Measurements from ENCODE around the gene ELL2. TPM values are rescaled to one million over a fixed set of nuclear protein-coding genes. Genes with fewer than 3 reads are reported as not detected.

Gene ELL2
- polyA plus RNA-seq, 1 of the 3 experiments (the other 2 are of a cell fraction), result 18.4 TPM

- Histone ChIP-seq H3K36me3 (replicated peaks in 1 of 2; ENCODE audit: control insufficient read depth in 1 of 2, insufficient read depth in 2 of 2, low read length in 1 of 2) (peaks cover 6 to 24% of the 10 kb centered on the region in 2 experiments), H3K9me3 (no peaks in the 10 kb centered on the region), H3K79me2 (ENCODE audit: insufficient read depth) (peaks cover 99% of the 10 kb centered on the region), H3F3A (replicated peaks; ENCODE audit: insufficient read depth) (peaks cover 18% of the 10 kb centered on the region), H3K27me3 (ENCODE audit: insufficient read depth) (no peaks in the 10 kb centered on the region), H3K9ac (no peak overlapping the region), H3K9me2 (no peaks in the 10 kb centered on the region), H3K4me2 (peak overlapping the region; percentile 48; the same call in 1 of the 2 replicates), H3K27ac (ENCODE audit: low read depth in 2 of 2, low read length in 1 of 2) (peak overlapping the region in 1 of 2 experiments; percentile 28; a peak in 1 of 4 replicates), H3K4me3 (ENCODE audit: low read depth in 2 of 2, low read length in 1 of 2) (0 out of 4 replicates have a peak overlapping the region, but pooled peaks of 1 of the 2 experiments have one; percentile 17), H4K20me1 (ENCODE audit: insufficient read depth) (peaks cover 92% of the 10 kb centered on the region), H3K4me1 (ENCODE audit: control insufficient read depth in 1 of 2, insufficient read depth in 2 of 2, low read depth in 1 of 2, low read length in 1 of 2) (peaks cover 0 to 7% of the 10 kb centered on the region in 2 experiments; a peak in 2 of 4 replicates), H2AFZ (ENCODE audit: low read depth) (no peak overlapping the region)
- TF ChIP-seq RFX5 (IDR thresholded peaks at IDR 0.05; ENCODE audit: low read length), result no peak
- TF ChIP-seq TEAD4 (IDR thresholded peaks at IDR 0.05; ENCODE audit: borderline replicate concordance, insufficient read depth), result no peak
- TF ChIP-seq, protein P1, sequence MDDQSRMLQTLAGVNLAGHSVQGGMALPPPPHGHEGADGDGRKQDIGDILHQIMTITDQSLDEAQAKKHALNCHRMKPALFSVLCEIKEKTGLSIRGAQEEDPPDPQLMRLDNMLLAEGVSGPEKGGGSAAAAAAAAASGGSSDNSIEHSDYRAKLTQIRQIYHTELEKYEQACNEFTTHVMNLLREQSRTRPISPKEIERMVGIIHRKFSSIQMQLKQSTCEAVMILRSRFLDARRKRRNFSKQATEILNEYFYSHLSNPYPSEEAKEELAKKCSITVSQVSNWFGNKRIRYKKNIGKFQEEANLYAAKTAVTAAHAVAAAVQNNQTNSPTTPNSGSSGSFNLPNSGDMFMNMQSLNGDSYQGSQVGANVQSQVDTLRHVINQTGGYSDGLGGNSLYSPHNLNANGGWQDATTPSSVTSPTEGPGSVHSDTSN (IDR thresholded peaks at IDR 0.05), result no peak
- TF ChIP-seq POLR2AphosphoS5 (IDR thresholded peaks at IDR 0.05; ENCODE audit: low read depth, low read length), result no peak
- TF ChIP-seq, protein P2, sequence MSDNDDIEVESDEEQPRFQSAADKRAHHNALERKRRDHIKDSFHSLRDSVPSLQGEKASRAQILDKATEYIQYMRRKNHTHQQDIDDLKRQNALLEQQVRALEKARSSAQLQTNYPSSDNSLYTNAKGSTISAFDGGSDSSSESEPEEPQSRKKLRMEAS (IDR thresholded peaks at IDR 0.05; ENCODE audit: low read depth), result no peak
- TF ChIP-seq, protein P3, sequence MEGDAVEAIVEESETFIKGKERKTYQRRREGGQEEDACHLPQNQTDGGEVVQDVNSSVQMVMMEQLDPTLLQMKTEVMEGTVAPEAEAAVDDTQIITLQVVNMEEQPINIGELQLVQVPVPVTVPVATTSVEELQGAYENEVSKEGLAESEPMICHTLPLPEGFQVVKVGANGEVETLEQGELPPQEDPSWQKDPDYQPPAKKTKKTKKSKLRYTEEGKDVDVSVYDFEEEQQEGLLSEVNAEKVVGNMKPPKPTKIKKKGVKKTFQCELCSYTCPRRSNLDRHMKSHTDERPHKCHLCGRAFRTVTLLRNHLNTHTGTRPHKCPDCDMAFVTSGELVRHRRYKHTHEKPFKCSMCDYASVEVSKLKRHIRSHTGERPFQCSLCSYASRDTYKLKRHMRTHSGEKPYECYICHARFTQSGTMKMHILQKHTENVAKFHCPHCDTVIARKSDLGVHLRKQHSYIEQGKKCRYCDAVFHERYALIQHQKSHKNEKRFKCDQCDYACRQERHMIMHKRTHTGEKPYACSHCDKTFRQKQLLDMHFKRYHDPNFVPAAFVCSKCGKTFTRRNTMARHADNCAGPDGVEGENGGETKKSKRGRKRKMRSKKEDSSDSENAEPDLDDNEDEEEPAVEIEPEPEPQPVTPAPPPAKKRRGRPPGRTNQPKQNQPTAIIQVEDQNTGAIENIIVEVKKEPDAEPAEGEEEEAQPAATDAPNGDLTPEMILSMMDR (IDR thresholded peaks at IDR 0.05), result no peak
- no peak for TF ChIP-seq EZH2phosphoT487 (IDR thresholded peaks at IDR 0.05; ENCODE audit: borderline replicate concordance, low read depth)
- TF ChIP-seq RCOR1 (IDR thresholded peaks at IDR 0.05; ENCODE audit: low read length), result no peak
- TF ChIP-seq EP300 (IDR thresholded peaks at IDR 0.05; ENCODE audit: borderline replicate concordance in 1 of 2, low read depth in 1 of 2, low read length in 1 of 2), result no peak
- no peak for TF ChIP-seq MEF2A (IDR thresholded peaks at IDR 0.05; ENCODE audit: borderline replicate concordance, low read depth)
- TF ChIP-seq SMC3 (IDR thresholded peaks at IDR 0.05; ENCODE audit: low read depth, low read length), result no peak
- no peak for TF ChIP-seq NFIC (IDR thresholded peaks at IDR 0.05; ENCODE audit: borderline replicate concordance)
- TF ChIP-seq RXRA (IDR thresholded peaks at IDR 0.05; ENCODE audit: borderline replicate concordance, low read depth), result no peak
- TF ChIP-seq REST (IDR thresholded peaks at IDR 0.05; ENCODE audit: low read depth, low read length), result no peak
- TF ChIP-seq RAD21 (IDR thresholded peaks at IDR 0.05; ENCODE audit: low read length), result no peak
- TF ChIP-seq USF1 (IDR thresholded peaks at IDR 0.05; ENCODE audit: borderline replicate concordance, low read depth), result no peak
- TF ChIP-seq, protein P4, sequence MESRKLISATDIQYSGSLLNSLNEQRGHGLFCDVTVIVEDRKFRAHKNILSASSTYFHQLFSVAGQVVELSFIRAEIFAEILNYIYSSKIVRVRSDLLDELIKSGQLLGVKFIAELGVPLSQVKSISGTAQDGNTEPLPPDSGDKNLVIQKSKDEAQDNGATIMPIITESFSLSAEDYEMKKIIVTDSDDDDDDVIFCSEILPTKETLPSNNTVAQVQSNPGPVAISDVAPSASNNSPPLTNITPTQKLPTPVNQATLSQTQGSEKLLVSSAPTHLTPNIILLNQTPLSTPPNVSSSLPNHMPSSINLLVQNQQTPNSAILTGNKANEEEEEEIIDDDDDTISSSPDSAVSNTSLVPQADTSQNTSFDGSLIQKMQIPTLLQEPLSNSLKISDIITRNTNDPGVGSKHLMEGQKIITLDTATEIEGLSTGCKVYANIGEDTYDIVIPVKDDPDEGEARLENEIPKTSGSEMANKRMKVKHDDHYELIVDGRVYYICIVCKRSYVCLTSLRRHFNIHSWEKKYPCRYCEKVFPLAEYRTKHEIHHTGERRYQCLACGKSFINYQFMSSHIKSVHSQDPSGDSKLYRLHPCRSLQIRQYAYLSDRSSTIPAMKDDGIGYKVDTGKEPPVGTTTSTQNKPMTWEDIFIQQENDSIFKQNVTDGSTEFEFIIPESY (IDR thresholded peaks at IDR 0.05; ENCODE audit: borderline replicate concordance, low read depth), result no peak
- TF ChIP-seq GABPA (IDR thresholded peaks at IDR 0.05; ENCODE audit: low read depth), result no peak
- CTCF ChIA-PET, result interaction anchor here (1.0 to 1.7 kb wide), 3 partner anchors 10 to 387 kb away, joined by 3 to 4 read pairs (median 3); partner anchors contain the start of gene ELL2
- WGBS (ENCODE audit: low lambda C conversion rate), result 96% methylated on average over 1 of the region's 1 CpG
- POLR2A ChIA-PET, result no interaction called here
- no peak for DNase-seq
These were observed 11.8 kb downstream of the ELL2 start for GRCh38 chr5:95949810-95950209.

All from SK-N-SH (cell line).